PC-9 (cell line): ENCODE data around the gene NMNAT2.

Experiments used
- CTCF ChIP-seq: fragments of 200-600 bp; sonication (generic); conservative IDR thresholded peaks from 2 replicates; pipeline ENCODE4 v1.6.1; 2017; ENCODE audit warnings: mixed run types, antibody characterized with exemption, mild to moderate bottlenecking, moderate library complexity
- EZH2 ChIP-seq: fragments of 200-600 bp; sonication (generic); IDR thresholded peaks from 2 replicates; pipeline ENCODE4 v1.8.0; 2017; ENCODE audit warnings: antibody characterized with exemption, low read depth

GRCh38 chr1:183198463-183198862 lies 219.7 kb downstream of the NMNAT2 start:
- TF ChIP-seq CTCF, result no peak
- no peak for TF ChIP-seq EZH2
